Bronchial epithelial cell (primary cell): ENCODE data around the gene KY. TPM values are rescaled to one million over a fixed set of nuclear protein-coding genes. Genes with fewer than 3 reads are reported as not detected.
"Not testable (repeated sequence)": the region's sequence is repeated elsewhere in the genome, so short reads cannot be mapped to it uniquely, and the experiment has no call there.

Source experiments
- DNase-seq: peaks from one replicate; pipeline ENCODE4 v3.0.0-alpha.2; 2010; ENCODE audit warnings: low read depth
- FAIRE-seq: peaks from 2 replicates; lab custom pipeline; 2011; peaks lifted over from hg19 to GRCh38; lab: Jason Lieb, UNC
- H3K27me3 ChIP-seq: 2 replicates; pipeline ENCODE4 v1.5.1; 2011; ENCODE audit warnings: low read length; ENCODE audit not compliant: control insufficient read depth, insufficient read depth
- H3K36me3 ChIP-seq: 2 replicates; pipeline ENCODE4 v1.5.1; 2011; ENCODE audit warnings: low read length; ENCODE audit not compliant: control insufficient read depth, insufficient read depth
- H3K4me3 ChIP-seq: 2 replicates; pipeline ENCODE4 v1.5.1; 2011; ENCODE audit warnings: mild to moderate bottlenecking, low read depth, low read length, control low read depth
- CTCF ChIP-seq: IDR thresholded peaks from 2 replicates; pipeline ENCODE4 v1.5.1; 2011; ENCODE audit warnings: mild to moderate bottlenecking, moderate library complexity, low read length, control low read depth, inconsistent platforms; ENCODE audit not compliant: insufficient read depth, severe bottlenecking
- total RNA-seq: library from RNA; depleted of rRNA; stranded (reverse); fragments of >200 nt; gene quantifications from 2 replicates; pipeline ENCODE4 v1.2.1, GENCODE V29; 2014

KY gene
- total RNA-seq, 1 donor from 2014 or later: not detected

- H3K27me3 ChIP-seq: no peaks in the 10 kb centered on the region
- no peaks in the 10 kb centered on the region for H3K36me3 ChIP-seq
- DNase-seq (no peak), FAIRE-seq (no peak)
- TF ChIP-seq CTCF: no peak
- no peak overlapping the region for H3K4me3 ChIP-seq
Measured at GRCh38 chr3:134579141-134579665, 71.6 kb downstream of the KY start.

- FAIRE-seq (no peak), DNase-seq (no peak)
- Histone ChIP-seq H3K27me3 (no peaks in the 10 kb centered on the region), H3K4me3 (no peak overlapping the region), H3K36me3 (no peaks in the 10 kb centered on the region)
- TF ChIP-seq CTCF: no peak
Measured at GRCh38 chr3:134576831-134577230, 74.0 kb downstream of the KY start.

- DNase-seq (no peak), FAIRE-seq (no peak)
- Histone ChIP-seq H3K36me3 (no peaks in the 10 kb centered on the region), H3K27me3 (no peaks in the 10 kb centered on the region), H3K4me3 (no peak overlapping the region)
- no peak for TF ChIP-seq CTCF
Measured at GRCh38 chr3:134576426-134576825, 74.4 kb downstream of the KY start.

GRCh38 chr3:134569899-134570298, 80.9 kb downstream of the KY start:
- not testable (repeated sequence) for H3K4me3 ChIP-seq, H3K36me3 ChIP-seq, FAIRE-seq, DNase-seq, H3K27me3 ChIP-seq

- TF ChIP-seq CTCF: no peak
- no peaks in the 10 kb centered on the region for H3K36me3 ChIP-seq
- FAIRE-seq (no peak), DNase-seq (no peak)
- H3K27me3 ChIP-seq: no peaks in the 10 kb centered on the region
- no peak overlapping the region for H3K4me3 ChIP-seq
Measured at GRCh38 chr3:134568790-134569189, 82.0 kb downstream of the KY start.

- no peak for DNase-seq
- FAIRE-seq: no peak
- Histone ChIP-seq H3K4me3 (no peak overlapping the region), H3K27me3 (no peaks in the 10 kb centered on the region), H3K36me3 (no peaks in the 10 kb centered on the region)
- no peak for TF ChIP-seq CTCF
Measured at GRCh38 chr3:134567605-134568004, 83.2 kb downstream of the KY start.
